Measurements from ENCODE around the gene DUSP2.
"Not testable (repeated sequence)": the region's sequence is repeated elsewhere in the genome, so short reads cannot be mapped to it uniquely, and the experiment has no call there.

Gene DUSP2

GRCh38 chr2:96160366-96160765 lies 15.1 kb upstream of the DUSP2 start:
- not testable (repeated sequence) for DNase-seq

GRCh38 chr2:96159084-96159830 lies 14.0 kb upstream of the DUSP2 start:
- DNase-seq = no peak

- DNase-seq = no peak
Measured at GRCh38 chr2:96158554-96158940, 13.3 kb upstream of the DUSP2 start.

- DNase-seq = peak; percentile 41
Measured at GRCh38 chr2:96157649-96158553, 12.7 kb upstream of the DUSP2 start.

- DNase-seq = no peak
Measured at GRCh38 chr2:96156926-96157648, 11.8 kb upstream of the DUSP2 start.

GRCh38 chr2:96156011-96156820 lies 11.0 kb upstream of the DUSP2 start:
- DNase-seq = no peak

- no peak for DNase-seq
Measured at GRCh38 chr2:96154506-96155380, 9.5 kb upstream of the DUSP2 start.

GRCh38 chr2:96153991-96154431 lies 8.8 kb upstream of the DUSP2 start:
- DNase-seq = no peak

- no peak for DNase-seq
Measured at GRCh38 chr2:96153291-96153713, 8.1 kb upstream of the DUSP2 start.

- DNase-seq = no peak
Measured at GRCh38 chr2:96152304-96153161, 7.3 kb upstream of the DUSP2 start.

GRCh38 chr2:96151595-96152303 lies 6.5 kb upstream of the DUSP2 start:
- DNase-seq = no peak

GRCh38 chr2:96150791-96151594 lies 5.8 kb upstream of the DUSP2 start:
- DNase-seq = no peak

GRCh38 chr2:96150007-96150640 lies 4.9 kb upstream of the DUSP2 start:
- DNase-seq = no peak

- DNase-seq = peak; percentile 94
Measured at GRCh38 chr2:96148410-96149217, 3.4 kb upstream of the DUSP2 start.

GRCh38 chr2:96147593-96148201 lies 2.5 kb upstream of the DUSP2 start:
- DNase-seq = no peak

GRCh38 chr2:96146881-96147592 lies 1.8 kb upstream of the DUSP2 start:
- DNase-seq = peak; percentile 57

All from fibroblast of skin of right biceps (primary cell).